Measurements from ENCODE around the gene SPI1.

The SPI1 gene

GRCh38 chr11:47359162-47359561, 19.2 kb downstream of the SPI1 start:
- Histone ChIP-seq H3K4me3 (ENCODE audit: severe bottlenecking) (no peak overlapping the region), H3K4me1 (ENCODE audit: insufficient read depth, poor library complexity, severe bottlenecking) (no peaks in the 10 kb centered on the region), H3K27me3 (ENCODE audit: insufficient read depth, poor library complexity, severe bottlenecking) (no peaks in the 10 kb centered on the region), H3K27ac (ENCODE audit: poor library complexity, severe bottlenecking) (no peak overlapping the region), H3K36me3 (ENCODE audit: low read depth) (no peaks in the 10 kb centered on the region), H3K9me3 (ENCODE audit: severe bottlenecking) (no peaks in the 10 kb centered on the region)
- DNase-seq (ENCODE audit: low spot score), result no peak
- no peak for TF ChIP-seq CTCF (IDR thresholded peaks at IDR 0.05; ENCODE audit: poor library complexity, severe bottlenecking)
- ATAC-seq (ENCODE audit: low read depth), result no peak

GRCh38 chr11:47358731-47359051, 19.7 kb downstream of the SPI1 start:
- no peak overlapping the region for H3K4me3 ChIP-seq (ENCODE audit: severe bottlenecking)
- H3K27ac ChIP-seq (ENCODE audit: poor library complexity, severe bottlenecking), result no peak overlapping the region
- DNase-seq (ENCODE audit: low spot score) (no peak), ATAC-seq (ENCODE audit: low read depth) (no peak)
- H3K27me3 ChIP-seq (ENCODE audit: insufficient read depth, poor library complexity, severe bottlenecking), result no peaks in the 10 kb centered on the region
- H3K9me3 ChIP-seq (ENCODE audit: severe bottlenecking), result no peaks in the 10 kb centered on the region
- TF ChIP-seq CTCF (IDR thresholded peaks at IDR 0.05; ENCODE audit: poor library complexity, severe bottlenecking), result no peak
- no peaks in the 10 kb centered on the region for H3K36me3 ChIP-seq (ENCODE audit: low read depth)
- no peaks in the 10 kb centered on the region for H3K4me1 ChIP-seq (ENCODE audit: insufficient read depth, poor library complexity, severe bottlenecking)

- no peak overlapping the region for H3K27ac ChIP-seq (ENCODE audit: poor library complexity, severe bottlenecking)
- no peak for ATAC-seq (ENCODE audit: low read depth)
These were observed 20.2 kb downstream of the SPI1 start for GRCh38 chr11:47357985-47358730.

GRCh38 chr11:47356998-47357329, 21.4 kb downstream of the SPI1 start:
- no peak for ATAC-seq (ENCODE audit: low read depth)
- Histone ChIP-seq H3K27ac (ENCODE audit: poor library complexity, severe bottlenecking) (no peak overlapping the region), H3K4me1 (ENCODE audit: insufficient read depth, poor library complexity, severe bottlenecking) (no peaks in the 10 kb centered on the region), H3K9me3 (ENCODE audit: severe bottlenecking) (no peaks in the 10 kb centered on the region), H3K36me3 (ENCODE audit: low read depth) (no peaks in the 10 kb centered on the region), H3K4me3 (ENCODE audit: severe bottlenecking) (no peak overlapping the region), H3K27me3 (ENCODE audit: insufficient read depth, poor library complexity, severe bottlenecking) (no peaks in the 10 kb centered on the region)
- DNase-seq (ENCODE audit: low spot score), result no peak
- TF ChIP-seq CTCF (IDR thresholded peaks at IDR 0.05; ENCODE audit: poor library complexity, severe bottlenecking), result no peak

More at GRCh38 chr11:47357985-47358730, 20.2 kb downstream of the SPI1 start:
- Histone ChIP-seq H3K27me3 (ENCODE audit: insufficient read depth, poor library complexity, severe bottlenecking) (no peaks in the 10 kb centered on the region), H3K9me3 (ENCODE audit: severe bottlenecking) (no peaks in the 10 kb centered on the region), H3K36me3 (ENCODE audit: low read depth) (no peaks in the 10 kb centered on the region), H3K4me1 (ENCODE audit: insufficient read depth, poor library complexity, severe bottlenecking) (no peaks in the 10 kb centered on the region), H3K4me3 (ENCODE audit: severe bottlenecking) (no peak overlapping the region)
- no peak for TF ChIP-seq CTCF (IDR thresholded peaks at IDR 0.05; ENCODE audit: poor library complexity, severe bottlenecking)
- DNase-seq (ENCODE audit: low spot score), result no peak

- no peak overlapping the region for H3K27ac ChIP-seq (ENCODE audit: poor library complexity, severe bottlenecking)
- H3K9me3 ChIP-seq (ENCODE audit: severe bottlenecking), result no peaks in the 10 kb centered on the region
- ATAC-seq (ENCODE audit: low read depth) (no peak), DNase-seq (ENCODE audit: low spot score) (no peak)
- H3K4me3 ChIP-seq (ENCODE audit: severe bottlenecking), result no peak overlapping the region
- H3K27me3 ChIP-seq (ENCODE audit: insufficient read depth, poor library complexity, severe bottlenecking), result no peaks in the 10 kb centered on the region
- H3K36me3 ChIP-seq (ENCODE audit: low read depth), result no peaks in the 10 kb centered on the region
- TF ChIP-seq CTCF (IDR thresholded peaks at IDR 0.05; ENCODE audit: poor library complexity, severe bottlenecking), result no peak
- no peaks in the 10 kb centered on the region for H3K4me1 ChIP-seq (ENCODE audit: insufficient read depth, poor library complexity, severe bottlenecking)
These were observed 22.0 kb downstream of the SPI1 start for GRCh38 chr11:47356129-47356997.

Measured in RWPE2 (cell line).